Progenitor cell of endocrine pancreas (in vitro differentiated cells): Measurements from ENCODE around the gene GPC3. TPM values are rescaled to one million over a fixed set of nuclear protein-coding genes. Genes with fewer than 3 reads are reported as not detected.
A peak's percentile ranks its signal among the peaks of the same experiment; 100 is the strongest.

Source experiments
- DNase-seq: peaks from one replicate; pipeline ENCODE4 v3.0.0; 2021; ENCODE audit warnings: low spot score; ENCODE audit not compliant: unreplicated experiment
- H3K27ac Mint-ChIP-seq: 2 replicates; pipeline ENCODE4 v1.8.0; 2021; ENCODE audit warnings: mild to moderate bottlenecking, moderate library complexity, mixed read lengths
- H3K27me3 Mint-ChIP-seq: 2 replicates; pipeline ENCODE4 v1.8.0; 2021; ENCODE audit warnings: mixed read lengths
- H3K36me3 Mint-ChIP-seq: 2 replicates; pipeline ENCODE4 v1.8.0; 2022; ENCODE audit warnings: mixed read lengths; ENCODE audit not compliant: insufficient read depth
- H3K4me1 Mint-ChIP-seq: 2 replicates; pipeline ENCODE4 v1.8.0; 2021; ENCODE audit warnings: low read depth, mixed read lengths
- H3K4me3 Mint-ChIP-seq: 2 replicates; pipeline ENCODE4 v1.8.0; 2021; ENCODE audit warnings: low read depth, mild to moderate bottlenecking, moderate library complexity, mixed read lengths
- H3K9me3 Mint-ChIP-seq: 2 replicates; pipeline ENCODE4 v1.8.0; 2021; ENCODE audit warnings: low read depth, mixed read lengths
- long read RNA-seq: library from polyadenylated mRNA; unstranded; transcript quantifications from one replicate; pipeline ENCODE4 v2.0.0, GENCODE V29; 2020
- total RNA-seq: library from RNA; stranded (reverse); gene quantifications from 2 replicates; pipeline ENCODE4 v1.2.1, GENCODE V29; 2021
- TF ChIP-seq, protein P1 (sequence below): fragments of 200-600 bp; sonication (generic); IDR thresholded peaks from one replicate; pipeline ENCODE4 v1.5.0; 2021; ENCODE audit warnings: antibody characterized with exemption, mild to moderate bottlenecking; ENCODE audit not compliant: unreplicated experiment

Gene GPC3
- 197 and 259 TPM in 2 replicates for total RNA-seq
- long read RNA-seq, transcript GPC3-201 (8 exons, 2,568 nt) = major isoform, 2,394 of 2,457 reads
- long read RNA-seq, partial matches to known transcripts = 42 of 2,457 reads
- long read RNA-seq, other reads (novel, unspliced or antisense) = 20 of 2,457 reads

DNA sequence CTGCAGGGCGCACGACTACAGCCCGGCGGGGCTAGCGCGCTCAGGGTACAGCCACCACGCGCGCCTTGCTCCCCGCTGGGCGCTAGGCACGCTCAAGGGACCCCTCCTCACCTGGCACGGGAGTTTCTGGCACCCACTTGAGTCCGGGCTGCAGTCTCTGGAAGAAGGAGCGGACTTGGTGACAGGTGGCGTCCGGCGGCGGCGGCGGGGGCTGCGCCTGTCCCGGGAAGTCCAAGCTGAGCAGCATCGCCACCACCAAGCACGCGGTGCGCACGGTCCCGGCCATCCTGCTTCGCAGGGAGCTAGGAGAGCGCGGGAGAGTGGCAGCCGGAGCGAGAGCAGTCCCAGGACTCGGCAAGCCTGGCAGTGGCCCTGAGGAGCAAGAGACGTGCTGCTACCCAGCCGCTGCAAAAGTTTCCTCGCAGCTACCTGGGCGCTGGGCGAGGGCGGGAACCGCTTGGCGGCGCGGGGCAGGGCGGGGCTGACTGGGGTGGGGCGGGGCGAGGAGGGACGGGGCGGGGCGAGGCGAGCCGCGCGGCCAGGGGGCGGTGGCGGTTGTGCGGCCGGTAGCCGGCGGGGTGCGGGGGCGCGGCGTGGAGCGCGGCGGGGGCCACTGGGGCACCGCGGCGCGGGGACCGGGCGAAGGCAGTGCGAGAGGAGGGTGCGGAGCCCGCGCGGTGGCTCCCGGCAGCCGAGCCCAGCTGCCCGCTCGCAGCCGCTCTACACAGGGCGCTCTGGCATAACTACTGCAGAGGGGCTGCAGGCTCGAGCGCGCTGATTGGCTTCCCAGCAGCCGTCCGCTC is at the start of gene GPC3:
Gene GPC3 (minus strand): TSS at position 431 of the 803 bp plus-strand sequence.
- H3K27me3 Mint-ChIP-seq = peaks cover 16% of the 10 kb centered on the region
- H3K36me3 Mint-ChIP-seq = no peaks in the 10 kb centered on the region
- H3K4me3 Mint-ChIP-seq = peak within 1 kb of the TSS; percentile 81
- peak; percentile 59 for DNase-seq
- TF ChIP-seq, protein P1, sequence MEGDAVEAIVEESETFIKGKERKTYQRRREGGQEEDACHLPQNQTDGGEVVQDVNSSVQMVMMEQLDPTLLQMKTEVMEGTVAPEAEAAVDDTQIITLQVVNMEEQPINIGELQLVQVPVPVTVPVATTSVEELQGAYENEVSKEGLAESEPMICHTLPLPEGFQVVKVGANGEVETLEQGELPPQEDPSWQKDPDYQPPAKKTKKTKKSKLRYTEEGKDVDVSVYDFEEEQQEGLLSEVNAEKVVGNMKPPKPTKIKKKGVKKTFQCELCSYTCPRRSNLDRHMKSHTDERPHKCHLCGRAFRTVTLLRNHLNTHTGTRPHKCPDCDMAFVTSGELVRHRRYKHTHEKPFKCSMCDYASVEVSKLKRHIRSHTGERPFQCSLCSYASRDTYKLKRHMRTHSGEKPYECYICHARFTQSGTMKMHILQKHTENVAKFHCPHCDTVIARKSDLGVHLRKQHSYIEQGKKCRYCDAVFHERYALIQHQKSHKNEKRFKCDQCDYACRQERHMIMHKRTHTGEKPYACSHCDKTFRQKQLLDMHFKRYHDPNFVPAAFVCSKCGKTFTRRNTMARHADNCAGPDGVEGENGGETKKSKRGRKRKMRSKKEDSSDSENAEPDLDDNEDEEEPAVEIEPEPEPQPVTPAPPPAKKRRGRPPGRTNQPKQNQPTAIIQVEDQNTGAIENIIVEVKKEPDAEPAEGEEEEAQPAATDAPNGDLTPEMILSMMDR = no peak
- no peaks in the 10 kb centered on the region for H3K9me3 Mint-ChIP-seq
- peaks cover 33% of the 10 kb centered on the region for H3K4me1 Mint-ChIP-seq
- H3K27ac Mint-ChIP-seq = peak within 1 kb of the TSS; percentile 90

DNA sequence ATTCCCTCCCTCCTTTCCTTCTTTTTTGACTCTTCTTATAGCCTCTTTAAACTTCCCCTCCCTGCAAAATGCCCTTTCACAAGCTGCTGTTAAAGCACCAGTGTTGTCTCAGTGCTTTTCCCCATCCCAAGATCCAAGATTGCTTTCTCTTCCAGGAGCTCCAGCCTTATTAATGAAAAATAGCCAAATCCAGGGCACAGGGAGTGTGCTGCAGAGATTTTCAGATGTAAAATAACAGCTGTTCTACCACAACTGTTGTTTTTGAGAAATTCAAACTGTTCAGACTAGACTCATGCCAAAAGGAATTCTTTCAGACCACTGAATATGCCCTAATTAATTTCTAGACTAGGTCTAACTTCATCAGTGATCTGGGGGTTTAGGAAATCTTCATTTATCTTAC is 47.0 kb upstream of the GPC3 start:
- H3K27me3 Mint-ChIP-seq = peaks cover 5% of the 10 kb centered on the region
- no peaks in the 10 kb centered on the region for H3K9me3 Mint-ChIP-seq
- H3K27ac Mint-ChIP-seq = no peak overlapping the region
- H3K4me3 Mint-ChIP-seq = no peak overlapping the region
- H3K36me3 Mint-ChIP-seq = no peaks in the 10 kb centered on the region
- H3K4me1 Mint-ChIP-seq = no peaks in the 10 kb centered on the region
- TF ChIP-seq, protein P1 = no peak
- no peak for DNase-seq

DNA sequence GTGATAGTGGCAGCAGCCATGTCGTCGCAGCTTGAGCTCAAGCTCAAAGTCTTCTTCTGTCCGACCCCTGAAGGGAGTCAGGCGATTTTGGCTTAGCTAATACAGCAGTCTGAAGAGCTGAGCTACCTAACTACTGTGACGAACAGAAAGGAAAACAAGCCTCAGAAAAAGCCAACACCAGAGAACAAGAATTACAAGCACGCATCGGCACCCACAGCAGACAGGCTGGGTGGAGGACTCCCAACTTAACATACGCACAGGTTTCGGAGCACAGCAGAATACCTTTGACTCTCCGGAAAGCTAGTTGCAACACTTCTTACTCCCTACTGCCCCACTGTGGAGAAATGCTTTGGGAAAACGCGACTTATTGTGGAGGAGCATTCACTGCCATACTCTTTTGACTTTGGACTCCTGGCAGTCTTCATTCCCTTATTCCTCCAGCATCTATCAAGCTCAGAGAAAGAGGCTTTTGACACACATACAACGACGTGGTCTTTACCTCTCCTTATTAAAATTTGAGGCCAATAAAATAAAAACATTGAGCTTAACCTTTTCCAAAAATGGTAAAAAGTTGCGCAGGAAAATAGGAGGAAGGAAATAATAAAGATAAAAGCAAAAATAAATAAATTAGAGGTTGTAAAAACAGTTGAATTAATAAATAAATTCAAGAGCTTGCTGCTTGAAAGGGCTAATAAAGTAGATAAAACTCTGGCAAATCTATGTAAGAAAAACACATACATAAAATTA is 41.3 kb upstream of the GPC3 start:
- TF ChIP-seq, protein P1 = peak; percentile 74
- Mint-ChIP-seq H3K27ac (peak overlapping the region; percentile 4), H3K9me3 (no peaks in the 10 kb centered on the region), H3K4me3 (peak overlapping the region; percentile 71), H3K27me3 (no peaks in the 10 kb centered on the region), H3K36me3 (no peaks in the 10 kb centered on the region), H3K4me1 (peaks cover 4% of the 10 kb centered on the region)
- peak; percentile 59 for DNase-seq

DNA sequence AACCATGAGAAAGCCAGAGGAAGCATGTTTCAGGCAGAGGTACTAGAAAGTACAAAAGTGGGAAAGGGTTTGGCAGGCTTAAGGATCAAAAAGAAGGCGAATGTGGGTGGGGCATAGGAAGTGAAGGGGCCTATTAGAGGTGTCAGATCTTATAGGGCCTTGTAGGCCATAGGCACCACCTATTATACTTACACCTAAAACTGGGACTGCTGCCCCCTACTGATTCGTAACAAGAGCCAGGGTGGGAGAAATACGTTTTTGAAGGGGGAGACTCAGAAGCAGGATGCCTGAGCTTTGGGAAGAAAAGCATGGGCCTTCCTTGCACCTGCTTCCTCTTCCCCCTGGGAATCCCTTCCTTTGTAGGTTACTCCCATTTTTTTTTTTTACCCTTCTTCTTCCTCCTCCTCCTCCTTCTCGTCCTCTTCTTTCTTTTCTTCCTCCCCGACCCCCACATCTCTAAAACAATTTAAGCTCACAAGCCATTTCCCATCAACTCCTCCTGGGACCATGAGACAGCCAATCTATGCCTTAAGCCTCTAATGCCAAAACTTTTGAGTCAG is 40.7 kb upstream of the GPC3 start:
- Mint-ChIP-seq H3K36me3 (no peaks in the 10 kb centered on the region), H3K4me1 (peaks cover 4% of the 10 kb centered on the region), H3K9me3 (no peaks in the 10 kb centered on the region), H3K4me3 (peak overlapping the region; percentile 71), H3K27me3 (no peaks in the 10 kb centered on the region), H3K27ac (peak overlapping the region; percentile 4)
- no peak for DNase-seq
- TF ChIP-seq, protein P1 = peak; percentile 27

DNA sequence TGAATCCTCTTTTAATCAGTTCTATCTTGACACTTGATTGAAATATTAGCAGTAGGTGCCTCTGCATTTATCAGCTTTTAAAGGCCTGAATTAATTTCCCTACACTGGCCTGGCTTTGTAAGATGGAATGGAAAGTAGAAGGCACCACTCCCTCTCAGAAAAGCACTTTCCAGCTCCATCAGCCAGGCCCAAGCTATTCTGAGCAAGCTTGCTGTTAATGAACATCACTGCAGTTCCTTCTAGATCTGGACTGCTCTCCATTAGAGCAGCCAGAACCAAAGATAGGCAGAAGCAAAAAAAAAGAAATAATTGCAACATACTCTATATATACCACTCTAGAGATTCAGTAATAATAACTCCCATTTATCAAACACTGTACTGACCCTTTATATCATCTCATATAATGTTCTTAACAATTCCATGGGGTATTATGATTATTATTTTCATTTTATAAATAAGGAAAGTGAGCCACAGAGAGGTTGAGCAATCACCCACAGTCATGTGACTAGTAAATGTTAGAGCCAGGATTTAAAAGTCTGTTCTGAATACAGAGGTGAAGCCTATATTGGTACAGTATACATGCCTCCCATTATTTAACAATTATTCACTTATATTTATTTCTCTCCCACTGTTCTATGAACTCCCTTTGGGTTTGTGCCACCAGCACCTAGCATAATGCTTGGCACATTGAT is 39.4 kb upstream of the GPC3 start:
- Mint-ChIP-seq H3K36me3 (no peaks in the 10 kb centered on the region), H3K9me3 (no peaks in the 10 kb centered on the region), H3K27ac (no peak overlapping the region), H3K4me1 (peaks cover 7% of the 10 kb centered on the region), H3K4me3 (no peak overlapping the region), H3K27me3 (no peaks in the 10 kb centered on the region)
- TF ChIP-seq, protein P1 = no peak
- no peak for DNase-seq
